GM20431 (cell line): ENCODE measurements around the gene COPZ2.
"Not testable (repeated sequence)": the region's sequence is repeated elsewhere in the genome, so short reads cannot be mapped to it uniquely, and the experiment has no call there.

Experiments used
- in situ Hi-C: fragments of 300-500 bp; cut with MseI, MboI; formaldehyde crosslinking; loops from one replicate; pipeline ENCODE4 v1.15.0; 2020; ENCODE audit warnings: low sequenced_read_pairs; ENCODE audit not compliant: unreplicated experiment

Gene COPZ2

GRCh38 chr17:48037036-48037837 is at the start of gene COPZ2:
Gene COPZ2, minus strand, starts transcription at chr17:48037797. Its CDS starts 20 bp downstream, at chr17:48037777.
- in situ Hi-C loops = no loop called here

GRCh38 chr17:48084932-48085331 is 47.3 kb upstream of the COPZ2 start:
- in situ Hi-C loops = no loop called here

GRCh38 chr17:48081858-48082257 is 44.3 kb upstream of the COPZ2 start:
- in situ Hi-C loops = no loop called here

GRCh38 chr17:48077152-48077551 is 39.6 kb upstream of the COPZ2 start:
- in situ Hi-C loops = loop anchor here (10.0 kb wide), 1 partner anchor 52 kb away; no protein-coding TSS in a partner anchor

- in situ Hi-C loops = loop anchor here (10.0 kb wide), 1 partner anchor 50 kb away; no protein-coding TSS in a partner anchor
Measured at GRCh38 chr17:48074322-48075081, 36.9 kb upstream of the COPZ2 start.

- in situ Hi-C loops = loop anchor here (10.0 kb wide), 1 partner anchor 49 kb away; no protein-coding TSS in a partner anchor
Measured at GRCh38 chr17:48073566-48074094, 36.0 kb upstream of the COPZ2 start.

- in situ Hi-C loops = loop anchor here (10.0 kb wide), 1 partner anchor 48 kb away; no protein-coding TSS in a partner anchor
Measured at GRCh38 chr17:48072811-48073210, 35.2 kb upstream of the COPZ2 start.

DNA sequence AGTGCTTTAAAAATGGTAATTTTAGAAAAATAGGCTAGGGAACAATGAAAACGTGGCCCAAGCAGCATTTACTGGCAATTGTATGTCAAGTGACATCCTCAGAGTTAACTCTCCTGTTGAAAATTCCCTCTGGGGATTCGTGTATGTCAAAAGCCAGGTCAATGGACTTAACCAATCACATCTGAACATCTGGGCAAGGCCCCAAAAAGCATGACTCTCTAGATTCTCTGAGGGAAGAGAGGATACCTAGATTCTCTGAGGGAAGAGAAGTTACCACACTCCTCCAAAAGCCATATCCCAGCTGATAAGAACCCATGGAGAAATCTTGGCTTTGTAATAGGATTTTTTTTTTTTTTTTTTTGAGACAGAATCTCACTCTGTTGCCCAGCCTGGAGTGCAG is 34.1 kb upstream of the COPZ2 start:
- in situ Hi-C loops = loop anchor here (10.0 kb wide), 1 partner anchor 47 kb away; no protein-coding TSS in a partner anchor

GRCh38 chr17:48070195-48070594 is 32.6 kb upstream of the COPZ2 start:
- in situ Hi-C loops = loop anchor here (10.0 kb wide), 1 partner anchor 45 kb away; no protein-coding TSS in a partner anchor

GRCh38 chr17:48068491-48068961 is 30.9 kb upstream of the COPZ2 start:
- in situ Hi-C loops = no loop called here

- in situ Hi-C loops = not testable (repeated sequence)
Measured at GRCh38 chr17:48067808-48068207, 30.2 kb upstream of the COPZ2 start.

DNA sequence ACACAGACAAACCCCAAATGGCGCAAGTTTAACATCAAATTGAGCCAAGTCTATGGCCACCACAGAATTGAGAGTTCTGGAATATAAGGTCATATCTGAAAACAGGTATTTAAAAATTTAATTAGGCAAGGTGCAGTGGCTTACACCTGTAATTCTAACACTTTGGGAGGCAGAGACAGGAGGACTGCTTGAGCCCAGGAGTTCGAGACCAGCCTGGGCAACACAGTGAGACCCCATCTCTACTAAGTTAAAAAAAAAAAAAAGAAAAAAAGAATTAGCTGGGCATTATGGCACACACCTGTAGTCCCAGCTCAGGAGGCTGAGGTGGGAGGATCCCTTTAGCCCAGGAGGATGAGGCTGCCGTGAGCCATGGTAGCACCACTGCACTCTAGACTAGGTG is 29.6 kb upstream of the COPZ2 start:
- in situ Hi-C loops = no loop called here

DNA sequence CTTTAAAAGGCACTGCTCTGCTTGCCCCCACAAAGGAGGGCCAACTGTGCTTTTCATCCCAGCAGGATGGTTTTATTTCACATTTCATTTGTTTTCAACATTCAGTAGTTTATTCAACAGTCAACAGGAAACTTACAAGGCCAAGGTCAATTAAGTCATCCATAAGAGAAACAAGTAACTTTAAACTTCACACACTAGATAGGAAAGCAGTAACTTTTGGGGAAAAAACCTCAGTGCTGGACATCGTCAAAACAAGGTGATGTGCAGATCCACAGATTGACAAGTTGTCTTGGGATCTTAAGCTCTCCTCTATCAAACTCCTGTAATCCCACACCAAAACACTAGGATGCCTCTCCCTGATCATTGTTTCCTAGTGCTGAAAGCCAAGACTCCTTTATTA is 29.1 kb upstream of the COPZ2 start:
- in situ Hi-C loops = no loop called here

DNA sequence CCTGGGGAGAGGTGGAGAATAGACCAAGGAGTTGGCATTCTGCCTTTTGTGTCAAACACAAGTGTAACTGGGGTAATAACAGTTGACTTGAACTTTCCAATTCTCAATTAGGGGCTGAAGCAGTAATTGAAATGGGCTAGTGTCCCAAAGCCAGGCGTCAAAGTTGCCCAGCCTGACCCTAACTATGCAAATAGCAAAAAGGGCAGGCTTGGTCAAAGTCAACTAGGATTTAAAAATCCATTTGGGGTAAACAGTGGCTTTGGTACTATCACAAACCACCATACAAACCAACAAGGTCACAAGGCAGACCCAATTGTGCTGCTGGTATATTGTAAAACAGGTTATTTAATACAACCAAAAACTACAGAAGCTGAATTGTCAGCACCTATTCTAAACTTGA is 28.6 kb upstream of the COPZ2 start:
- in situ Hi-C loops = no loop called here

DNA sequence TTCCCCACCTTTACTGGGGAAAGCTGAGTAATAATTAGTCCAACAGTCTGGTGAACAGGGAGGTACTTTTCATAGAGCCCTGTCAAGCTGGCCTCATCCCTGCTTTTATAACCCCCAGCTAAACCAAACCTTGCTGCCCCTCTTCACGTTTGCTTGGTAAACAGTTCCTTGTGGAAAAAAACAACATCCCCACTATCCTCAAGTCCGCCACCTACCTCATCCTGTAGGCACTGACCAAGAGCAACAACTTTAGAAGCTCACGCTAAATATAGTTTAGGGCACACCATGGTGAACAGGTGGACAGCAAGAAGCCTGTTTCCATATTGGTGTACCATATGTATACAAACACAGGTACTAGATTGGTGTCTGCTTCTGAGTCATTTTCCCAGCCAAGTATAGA is 27.0 kb upstream of the COPZ2 start:
- in situ Hi-C loops = no loop called here

DNA sequence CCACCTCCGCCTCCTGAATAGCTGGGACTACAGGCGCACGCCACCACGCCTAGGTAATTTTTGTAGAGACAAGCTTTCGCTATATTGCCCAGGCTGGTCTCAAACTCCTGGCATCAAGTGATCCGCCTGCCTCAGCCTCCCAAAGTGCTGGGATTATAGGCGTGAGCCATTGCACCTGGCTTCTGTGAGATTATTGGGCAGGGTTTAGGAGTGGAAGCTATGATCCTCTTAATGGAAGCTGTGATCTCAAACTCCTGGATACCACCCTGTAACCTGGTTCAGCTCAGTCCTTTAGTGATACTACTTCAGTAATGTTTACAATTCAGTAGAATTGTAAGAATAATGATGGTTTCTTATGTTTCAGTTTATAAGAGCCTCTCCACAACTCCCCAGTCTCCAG is 24.7 kb upstream of the COPZ2 start:
- in situ Hi-C loops = no loop called here

GRCh38 chr17:48060249-48060648 is 22.7 kb upstream of the COPZ2 start:
- in situ Hi-C loops = no loop called here

DNA sequence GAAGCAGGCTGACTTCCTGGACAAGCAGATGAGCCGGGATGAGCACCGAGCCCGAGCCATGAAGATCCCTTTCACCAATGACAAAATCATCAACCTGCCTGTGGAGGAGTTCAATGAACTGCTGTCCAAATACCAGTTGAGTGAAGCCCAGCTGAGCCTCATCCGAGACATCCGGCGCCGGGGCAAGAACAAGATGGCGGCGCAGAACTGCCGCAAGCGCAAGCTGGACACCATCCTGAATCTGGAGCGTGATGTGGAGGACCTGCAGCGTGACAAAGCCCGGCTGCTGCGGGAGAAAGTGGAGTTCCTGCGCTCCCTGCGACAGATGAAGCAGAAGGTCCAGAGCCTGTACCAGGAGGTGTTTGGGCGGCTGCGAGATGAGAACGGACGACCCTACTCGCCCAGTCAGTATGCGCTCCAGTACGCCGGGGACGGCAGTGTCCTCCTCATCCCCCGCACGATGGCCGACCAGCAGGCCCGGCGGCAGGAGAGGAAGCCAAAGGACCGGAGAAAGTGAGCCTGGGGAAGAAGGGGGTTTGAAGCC is 21.6 kb upstream of the COPZ2 start:
- in situ Hi-C loops = no loop called here

GRCh38 chr17:48058393-48059124 is 21.0 kb upstream of the COPZ2 start:
- in situ Hi-C loops = no loop called here

- in situ Hi-C loops = no loop called here
Measured at GRCh38 chr17:48057626-48058025, 20.0 kb upstream of the COPZ2 start.
